Thymus (tissue), 14 donors: ENCODE data around the gene PYY. TPM values are rescaled to one million over a fixed set of nuclear protein-coding genes. Genes with fewer than 3 reads are reported as not detected.
"Not testable (repeated sequence)": the region's sequence is repeated elsewhere in the genome, so short reads cannot be mapped to it uniquely, and the experiment has no call there.

Experiments used
- DNase-seq, 9 donors: peaks; one replicate each; pipeline ENCODE4 v3.0.0-alpha.2; 2013; ENCODE audit warnings: low spot score in 9 of 9, low read depth in 6 of 9, missing footprints in 1 of 9
- H3K27ac ChIP-seq, 2 donors: one replicate each; pipeline ENCODE4 v1.5.1; 2013; ENCODE audit warnings: control low read depth in 1 of 2, low read depth in 1 of 2, low read length in 1 of 2, mild to moderate bottlenecking in 1 of 2, moderate library complexity in 1 of 2
- H3K27me3 ChIP-seq, 2 donors: one replicate each; pipeline ENCODE4 v1.5.1; 2013; ENCODE audit warnings: low read length in 1 of 2; ENCODE audit not compliant: control insufficient read depth in 2 of 2, insufficient read depth in 1 of 2
- H3K36me3 ChIP-seq, 2 donors: one replicate each; pipeline ENCODE4 v1.5.1; 2013; ENCODE audit warnings: low read length in 1 of 2, mild to moderate bottlenecking in 1 of 2, moderate library complexity in 1 of 2; ENCODE audit not compliant: control insufficient read depth in 2 of 2, insufficient read depth in 2 of 2
- H3K4me1 ChIP-seq, 2 donors: one replicate each; pipeline ENCODE4 v1.5.1; 2013; ENCODE audit warnings: low read length in 2 of 2; ENCODE audit not compliant: control insufficient read depth in 2 of 2, insufficient read depth in 2 of 2
- H3K4me3 ChIP-seq, 2 donors: one replicate each; pipeline ENCODE4 v1.5.1; 2013; ENCODE audit warnings: low read length in 2 of 2, control low read depth in 1 of 2, mild to moderate bottlenecking in 1 of 2
- H3K9me3 ChIP-seq, 2 donors: one replicate each; pipeline ENCODE4 v1.5.1; 2013; ENCODE audit warnings: low read length in 1 of 2, mild to moderate bottlenecking in 1 of 2; ENCODE audit not compliant: control insufficient read depth in 2 of 2, insufficient read depth in 1 of 2
- whole genome bisulfite sequencing: extraction: QIAGEN DNeasy Blood & Tissue Kit; methylation state at CpG from one replicate; pipeline ENCODE4 v1.1.7; 2013; 5-methylcytosine and 5-hydroxymethylcytosine counted together
- long read RNA-seq, 10 donors: transcript quantifications; one replicate each; lab custom pipeline, GENCODE V29; 2026
- polyA plus RNA-seq: library from polyadenylated mRNA; stranded (reverse); fragments of 200-250 nt; gene quantifications from one replicate; pipeline ENCODE4 v1.2.3, GENCODE V29; 2013
- total RNA-seq: library from RNA; stranded (reverse); fragments of 120-200 nt; gene quantifications from one replicate; pipeline ENCODE4 v1.2.4, GENCODE V29; 2013
- donor health status: healthy.

The PYY gene
- total RNA-seq: 0.57 TPM
- polyA plus RNA-seq: 6.8 TPM
- long read RNA-seq, donor 1: 0 reads
- long read RNA-seq, donor 2: 0 reads
- long read RNA-seq, donor 3: 0 reads
- long read RNA-seq, donor 4: 0 reads
- long read RNA-seq, donor 5: 0 reads
- long read RNA-seq, donor 6: 0 reads
- long read RNA-seq, donor 7: 0 reads
- long read RNA-seq, donor 8: 0 reads
- long read RNA-seq, donor 9: 0 reads
- long read RNA-seq, donor 10: 0 reads

DNA sequence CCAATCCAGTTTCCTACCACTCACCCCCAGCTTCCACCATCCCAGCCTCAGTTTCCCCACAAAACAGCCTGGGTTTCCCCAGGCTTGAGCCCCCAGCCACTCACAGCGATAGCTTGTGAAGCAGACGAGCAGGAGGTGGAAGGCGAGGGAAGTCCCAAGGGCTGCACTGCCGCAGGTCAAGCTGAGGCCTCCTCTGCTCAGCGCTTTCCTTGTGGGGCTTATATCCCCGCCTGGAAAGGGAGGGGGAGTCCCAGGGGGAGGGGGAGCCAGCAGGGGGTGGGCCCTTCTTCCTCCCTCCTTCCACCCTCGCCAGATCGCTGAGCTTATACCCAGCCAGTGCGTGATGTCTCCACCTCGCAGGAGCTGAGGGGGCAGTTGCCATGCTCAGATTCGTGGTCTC is at the start of gene PYY:
PYY (minus strand) TSS at position 195 of the 400 bp plus-strand sequence. CDS start 457 bp downstream, outside the sequence.
- DNase-seq: no peak
- H3K4me1 ChIP-seq: peaks cover 0 to 5% of the 10 kb centered on the region in 2 donors
- no peak within 1 kb of the TSS for H3K27ac ChIP-seq
- H3K27me3 ChIP-seq: peaks cover 30 to 79% of the 10 kb centered on the region in 2 donors
- 63% methylated on average over 11 of the region's 11 CpGs for WGBS
- H3K36me3 ChIP-seq: no peaks in the 10 kb centered on the region
- H3K4me3 ChIP-seq: no peak within 1 kb of the TSS
- H3K9me3 ChIP-seq: no peaks in the 10 kb centered on the region

DNA sequence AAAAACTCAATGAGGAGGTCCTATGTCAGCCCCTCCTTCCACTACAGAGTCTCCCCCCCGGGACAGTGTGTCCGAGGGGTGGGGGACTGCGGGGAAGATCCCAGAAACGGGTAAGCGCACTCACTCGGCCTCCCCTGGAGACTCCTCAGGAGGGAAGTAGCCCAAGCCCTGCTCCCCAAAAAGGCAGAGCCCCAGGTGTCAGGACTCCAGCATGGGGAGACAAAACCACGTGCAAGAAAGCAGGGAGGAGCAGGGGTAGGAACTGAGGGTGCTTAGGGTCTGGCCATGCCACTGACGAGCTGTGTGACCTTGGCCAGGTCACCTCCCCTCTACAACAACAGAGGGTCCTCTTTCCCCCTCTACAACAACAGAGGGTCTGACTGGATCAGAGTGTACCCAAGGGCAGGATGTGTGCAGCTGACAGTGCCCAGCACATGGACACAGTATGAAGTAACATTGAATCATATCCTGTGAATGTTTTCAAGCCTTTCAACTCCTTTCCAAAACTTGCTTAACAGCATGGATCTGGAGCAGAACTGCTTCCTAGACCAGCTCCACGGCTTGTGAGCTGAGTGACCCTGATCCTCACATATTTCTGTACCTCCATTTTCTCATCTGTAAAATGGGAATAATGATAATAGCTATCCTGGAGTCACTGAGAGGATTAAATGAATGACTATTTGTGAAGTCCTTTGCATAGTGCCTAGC is 48.6 kb upstream of the PYY start:
- peaks cover 46 to 91% of the 10 kb centered on the region in 2 donors for H3K27me3 ChIP-seq
- H3K36me3 ChIP-seq: no peaks in the 10 kb centered on the region
- no peak overlapping the region for H3K4me3 ChIP-seq
- DNase-seq: no peak
- H3K27ac ChIP-seq: no peak overlapping the region
- H3K9me3 ChIP-seq: peaks cover 0 to 5% of the 10 kb centered on the region in 2 donors
- WGBS: 87% methylated on average over 9 of the region's 9 CpGs
- peaks cover 10 to 24% of the 10 kb centered on the region in 2 donors for H3K4me1 ChIP-seq

GRCh38 chr17:44001461-44001920 is 47.8 kb upstream of the PYY start:
- 96% methylated on average over 2 of the region's 2 CpGs for WGBS
- H3K4me1 ChIP-seq: peaks cover 6 to 17% of the 10 kb centered on the region in 2 donors
- no peak for DNase-seq
- H3K27ac ChIP-seq: no peak overlapping the region
- H3K4me3 ChIP-seq: no peak overlapping the region
- H3K27me3 ChIP-seq: peaks cover 42 to 87% of the 10 kb centered on the region in 2 donors
- H3K36me3 ChIP-seq: no peaks in the 10 kb centered on the region
- H3K9me3 ChIP-seq: peaks cover 0 to 5% of the 10 kb centered on the region in 2 donors

GRCh38 chr17:44000871-44001460 is 47.2 kb upstream of the PYY start:
- 90% methylated on average over 6 of the region's 6 CpGs for whole genome bisulfite sequencing
- DNase-seq: no peak
- Histone ChIP-seq H3K27ac (no peak overlapping the region), H3K27me3 (peaks cover 37 to 87% of the 10 kb centered on the region in 2 donors), H3K9me3 (peaks cover 0 to 2% of the 10 kb centered on the region in 2 donors), H3K4me1 (peaks cover under 1 to 12% of the 10 kb centered on the region in 2 donors), H3K36me3 (no peaks in the 10 kb centered on the region), H3K4me3 (no peak overlapping the region)

GRCh38 chr17:44000141-44000860 is 46.6 kb upstream of the PYY start:
- Histone ChIP-seq H3K36me3 (no peaks in the 10 kb centered on the region), H3K4me3 (no peak overlapping the region), H3K27me3 (peaks cover 34 to 87% of the 10 kb centered on the region in 2 donors), H3K9me3 (no peaks in the 10 kb centered on the region), H3K4me1 (peaks cover 0 to 6% of the 10 kb centered on the region in 2 donors), H3K27ac (no peak overlapping the region)
- 94% methylated on average over 12 of the region's 12 CpGs for WGBS
- DNase-seq: no peak

GRCh38 chr17:43999024-43999423 is 45.3 kb upstream of the PYY start:
- peaks cover 0 to 1% of the 10 kb centered on the region in 2 donors for H3K9me3 ChIP-seq
- 96% methylated on average over 4 of the region's 4 CpGs for WGBS
- no peak overlapping the region for H3K4me3 ChIP-seq
- H3K27me3 ChIP-seq: peaks cover 34 to 87% of the 10 kb centered on the region in 2 donors
- no peak for DNase-seq
- H3K36me3 ChIP-seq: no peaks in the 10 kb centered on the region
- no peak overlapping the region for H3K27ac ChIP-seq
- H3K4me1 ChIP-seq: peaks cover 0 to 8% of the 10 kb centered on the region in 2 donors

DNA sequence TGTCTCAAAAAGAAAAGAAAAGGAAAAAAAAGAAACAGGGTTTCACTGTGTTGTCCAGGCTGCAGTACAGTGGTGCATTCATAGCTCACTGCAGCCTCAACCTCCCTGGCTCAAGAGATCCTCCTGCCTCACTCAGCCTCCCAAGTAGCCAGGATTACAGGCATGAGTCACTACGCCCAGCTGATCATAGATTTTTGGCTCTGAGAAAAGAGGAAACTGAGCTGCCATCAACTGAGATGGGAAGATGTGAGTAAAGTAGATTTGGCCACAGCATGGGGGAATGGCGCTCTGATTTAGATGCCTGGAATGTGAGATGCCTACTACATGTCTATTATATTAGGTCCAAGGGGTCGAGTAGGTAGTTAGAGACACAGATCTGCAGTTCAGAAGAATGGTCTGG is 44.8 kb upstream of the PYY start:
- H3K27ac ChIP-seq: no peak overlapping the region
- no peak overlapping the region for H3K4me3 ChIP-seq
- H3K27me3 ChIP-seq: peaks cover 32 to 87% of the 10 kb centered on the region in 2 donors
- no peak for DNase-seq
- H3K4me1 ChIP-seq: peaks cover 0 to 8% of the 10 kb centered on the region in 2 donors
- peaks cover 0 to 1% of the 10 kb centered on the region in 2 donors for H3K9me3 ChIP-seq
- H3K36me3 ChIP-seq: no peaks in the 10 kb centered on the region
- WGBS: 85% methylated on average over 3 of the region's 3 CpGs

GRCh38 chr17:43997180-43997579 is 43.4 kb upstream of the PYY start:
- not testable (repeated sequence) for DNase-seq, H3K36me3 ChIP-seq, H3K4me3 ChIP-seq, H3K27ac ChIP-seq, H3K4me1 ChIP-seq, H3K9me3 ChIP-seq
- 94% methylated on average over 5 of the region's 5 CpGs for WGBS
- peaks cover 22 to 84% of the 10 kb centered on the region in 2 donors for H3K27me3 ChIP-seq
